Neural cell (in vitro differentiated cells): ENCODE measurements around the gene HS3ST3B1. TPM values are rescaled to one million over a fixed set of nuclear protein-coding genes. Genes with fewer than 3 reads are reported as not detected.

Experiments used
- H2AFZ ChIP-seq: fragments of 200-600, 300-800 bp; sonication (generic), shearing (Covaris generic); 2 replicates; pipeline ENCODE4 v1.6.0; 2014; ENCODE audit warnings: low read depth, mild to moderate bottlenecking, antibody characterized with exemption, low read length, moderate library complexity
- H3F3A ChIP-seq: fragments of 200-600 bp; shearing (Covaris generic); 2 replicates; pipeline ENCODE4 v1.6.1; 2016; ENCODE audit warnings: mild to moderate bottlenecking, moderate library complexity, mixed read lengths, antibody characterized with exemption, low read length; ENCODE audit not compliant: insufficient read depth, poor library complexity, severe bottlenecking
- H3K27ac ChIP-seq: fragments of 200-600, 300-800 bp; sonication (generic), shearing (Covaris generic); 2 replicates; pipeline ENCODE4 v1.5.1; 2014; ENCODE audit warnings: mild to moderate bottlenecking, low read length, moderate library complexity
- H3K27me3 ChIP-seq: fragments of 300-800, 200-600 bp; sonication (generic), shearing (Covaris generic); 2 replicates; pipeline ENCODE4 v1.6.0; 2014; ENCODE audit warnings: mild to moderate bottlenecking, low read depth, low read length, moderate library complexity; ENCODE audit not compliant: insufficient read depth
- H3K36me3 ChIP-seq: fragments of 300-800, 200-600 bp; sonication (generic), shearing (Covaris generic); 2 replicates; pipeline ENCODE4 v1.5.1; 2014; ENCODE audit warnings: mild to moderate bottlenecking, antibody characterized with exemption, low read length, moderate library complexity; ENCODE audit not compliant: insufficient read depth
- H3K4me2 ChIP-seq: fragments of 300-800, 200-600 bp; sonication (generic), shearing (Covaris generic); 2 replicates; pipeline ENCODE4 v1.6.0; 2014; ENCODE audit warnings: mild to moderate bottlenecking, low read length
- H3K4me3 ChIP-seq: fragments of 300-800, 200-600 bp; sonication (generic), shearing (Covaris generic); 2 replicates; pipeline ENCODE4 v1.5.1; 2014; ENCODE audit warnings: mild to moderate bottlenecking, low read length, moderate library complexity
- H3K79me2 ChIP-seq: fragments of 200-600 bp; shearing (Covaris generic); replicated peaks from 2 replicates; pipeline ENCODE4 v1.6.0; 2014; ENCODE audit warnings: mild to moderate bottlenecking, low read length, moderate library complexity; ENCODE audit not compliant: insufficient read depth
- H3K9ac ChIP-seq: fragments of 300-800, 200-600 bp; sonication (generic), shearing (Covaris generic); 2 replicates; pipeline ENCODE4 v1.6.1; 2016; ENCODE audit warnings: mild to moderate bottlenecking, low read length, mixed read lengths
- H3K9me2 ChIP-seq: fragments of 200-600 bp; shearing (Covaris generic); 2 replicates; pipeline ENCODE4 v1.6.1; 2016; ENCODE audit warnings: mild to moderate bottlenecking, low read length, mixed read lengths; ENCODE audit not compliant: insufficient read depth
- H3K9me3 ChIP-seq: fragments of 200-600, 300-800 bp; sonication (generic), shearing (Covaris generic); 2 replicates; pipeline ENCODE4 v1.6.1; 2016; ENCODE audit warnings: mild to moderate bottlenecking, mixed run types, low read length, moderate library complexity, mixed read lengths
- H4K20me1 ChIP-seq: fragments of 200-600 bp; shearing (Covaris generic); 2 replicates; pipeline ENCODE4 v1.6.1; 2016; ENCODE audit warnings: mild to moderate bottlenecking, mixed run types; ENCODE audit not compliant: insufficient read depth
- CTCF ChIP-seq: fragments of 450-650 bp; IDR thresholded peaks from 2 replicates; pipeline ENCODE4 v1.5.1; 2014; ENCODE audit warnings: antibody characterized with exemption, mild to moderate bottlenecking, moderate library complexity; ENCODE audit not compliant: poor library complexity, severe bottlenecking
- EP300 ChIP-seq: fragments of 450-650 bp; conservative IDR thresholded peaks from 2 replicates; pipeline ENCODE4 v1.6.1; 2014; ENCODE audit warnings: antibody characterized with exemption, mild to moderate bottlenecking, moderate library complexity; ENCODE audit not compliant: poor library complexity, severe bottlenecking
- EZH2 ChIP-seq: fragments of 200-600, 300-800 bp; shearing (Covaris generic), sonication (generic); IDR thresholded peaks from 2 replicates; pipeline ENCODE4 v1.6.1; 2014; ENCODE audit warnings: antibody characterized with exemption, low read length, borderline replicate concordance, mild to moderate bottlenecking; ENCODE audit not compliant: insufficient read depth, poor library complexity, severe bottlenecking
- MXI1 ChIP-seq: fragments of 450-650 bp; conservative IDR thresholded peaks from 2 replicates; pipeline ENCODE4 v1.6.1; 2014; ENCODE audit warnings: antibody characterized with exemption, mild to moderate bottlenecking; ENCODE audit not compliant: poor library complexity, severe bottlenecking
- POLR2AphosphoS5 ChIP-seq: IDR thresholded peaks from 2 replicates; pipeline ENCODE4 v1.6.1; 2012
- RAD21 ChIP-seq: fragments of 450-650 bp; conservative IDR thresholded peaks from 2 replicates; pipeline ENCODE4 v1.6.1; 2014; ENCODE audit warnings: antibody characterized with exemption, mild to moderate bottlenecking, moderate library complexity
- REST ChIP-seq: IDR thresholded peaks from 2 replicates; pipeline ENCODE4 v1.6.1; 2012; ENCODE audit warnings: borderline replicate concordance
- SMC3 ChIP-seq: fragments of 450-650 bp; conservative IDR thresholded peaks from 2 replicates; pipeline ENCODE4 v1.6.1; 2014; ENCODE audit warnings: antibody characterized with exemption, mild to moderate bottlenecking, moderate library complexity; ENCODE audit not compliant: poor library complexity
- TAF1 ChIP-seq: IDR thresholded peaks from 2 replicates; pipeline ENCODE4 v1.6.1; 2012; ENCODE audit warnings: low read depth
- polyA plus RNA-seq: library from polyadenylated mRNA; depleted of rRNA; stranded (reverse); fragments of >200 nt; gene quantifications from 2 replicates; pipeline ENCODE4 v1.2.3, GENCODE V29; 2014

The HS3ST3B1 gene
- polyA plus RNA-seq, 1 donor from 2014 or later, result 0.58 TPM

- Histone ChIP-seq H3K36me3 (no peaks in the 10 kb centered on the region), H3K9me2 (no peaks in the 10 kb centered on the region), H3K9ac (no peak overlapping the region), H3K79me2 (no peaks in the 10 kb centered on the region), H2AFZ (no peak overlapping the region), H3F3A (no peaks in the 10 kb centered on the region), H3K4me3 (no peak overlapping the region), H3K27me3 (no peaks in the 10 kb centered on the region), H3K4me2 (no peak overlapping the region), H3K9me3 (no peaks in the 10 kb centered on the region), H4K20me1 (no peaks in the 10 kb centered on the region), H3K27ac (no peak overlapping the region)
- TF ChIP-seq SMC3 (no peak), POLR2AphosphoS5 (no peak), REST (no peak), EP300 (no peak), EZH2 (no peak), RAD21 (no peak), MXI1 (no peak), TAF1 (no peak), CTCF (no peak)
Measured at GRCh38 chr17:14331225-14331981, 30.5 kb downstream of the HS3ST3B1 start.

GRCh38 chr17:14331982-14332298, 31.1 kb downstream of the HS3ST3B1 start:
- no peak overlapping the region for H3K4me2 ChIP-seq
- H3K27me3 ChIP-seq, result no peaks in the 10 kb centered on the region
- no peak overlapping the region for H3K4me3 ChIP-seq
- H3F3A ChIP-seq, result no peaks in the 10 kb centered on the region
- H4K20me1 ChIP-seq, result no peaks in the 10 kb centered on the region
- no peak overlapping the region for H3K27ac ChIP-seq
- no peaks in the 10 kb centered on the region for H3K79me2 ChIP-seq
- H3K9me2 ChIP-seq, result no peaks in the 10 kb centered on the region
- no peak overlapping the region for H2AFZ ChIP-seq
- no peak overlapping the region for H3K9ac ChIP-seq
- no peak for TF ChIP-seq TAF1
- no peak for TF ChIP-seq MXI1
- no peak for TF ChIP-seq REST
- no peak for TF ChIP-seq SMC3
- TF ChIP-seq EP300, result no peak
- TF ChIP-seq RAD21, result no peak
- TF ChIP-seq POLR2AphosphoS5, result no peak
- TF ChIP-seq EZH2, result no peak
- TF ChIP-seq CTCF, result no peak
- no peaks in the 10 kb centered on the region for H3K9me3 ChIP-seq
- H3K36me3 ChIP-seq, result no peaks in the 10 kb centered on the region
